ENCODE measurements around the gene HOXA1.
A peak's percentile ranks its signal among the peaks of the same experiment; 100 is the strongest.

Gene HOXA1

DNA sequence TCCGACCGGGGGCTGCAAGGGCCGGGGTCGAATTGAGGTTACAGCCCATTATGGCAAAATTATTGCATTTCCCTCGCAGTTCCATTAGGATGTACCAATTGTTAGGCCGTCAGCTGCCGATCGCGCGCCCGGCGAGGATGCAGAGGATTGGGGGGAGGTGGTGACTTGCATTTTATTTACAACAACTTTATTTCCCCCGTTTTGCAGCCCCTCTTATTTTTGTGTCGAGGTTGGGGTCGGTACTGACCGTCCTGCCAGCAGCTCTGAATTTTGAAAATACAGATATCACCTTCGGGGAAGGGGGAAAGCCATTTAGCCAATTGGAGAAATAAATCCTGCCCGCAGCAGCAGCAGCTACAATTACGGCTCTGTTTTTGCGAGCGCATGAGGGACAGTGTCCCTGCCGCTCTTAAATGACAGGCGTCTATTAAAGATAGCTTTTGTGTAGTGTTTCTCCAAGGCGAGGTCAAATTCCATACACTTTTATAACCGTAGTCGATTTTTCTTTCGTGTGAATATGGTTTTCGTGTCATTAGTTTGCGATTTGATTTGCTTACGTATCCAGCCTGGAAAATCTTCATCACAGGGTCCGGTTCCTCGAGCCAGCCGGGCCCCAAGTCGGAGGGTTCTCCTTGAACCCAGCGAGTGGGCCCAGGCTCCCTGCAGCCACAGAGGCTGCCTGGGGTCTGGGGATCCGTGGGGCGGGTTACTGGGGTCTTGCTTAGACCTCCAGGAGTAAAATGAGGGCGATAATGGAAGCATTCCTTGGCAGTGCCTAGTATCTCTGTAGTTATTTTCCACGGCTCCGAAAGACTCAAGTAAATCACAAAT lies 48.4 kb upstream of the HOXA1 start:
- TF ChIP-seq RAD21 (IDR thresholded peaks at IDR 0.05; ENCODE audit: low read depth) (no peak), CEBPB (IDR thresholded peaks at IDR 0.05) (no peak), TAF1 (IDR thresholded peaks at IDR 0.05; ENCODE audit: low read depth) (no peak), CREB1 (IDR thresholded peaks at IDR 0.05; ENCODE audit: low read depth) (no peak), TCF12 (IDR thresholded peaks at IDR 0.05; ENCODE audit: low read depth) (no peak), NFIC (IDR thresholded peaks at IDR 0.05) (no peak), ZBTB7A (IDR thresholded peaks at IDR 0.05; ENCODE audit: low read depth) (peak; percentile 25; the same call in 1 of the 2 replicates), EP300 (IDR thresholded peaks at IDR 0.05; ENCODE audit: borderline replicate concordance) (no peak)
- TF ChIP-seq, protein P1, sequence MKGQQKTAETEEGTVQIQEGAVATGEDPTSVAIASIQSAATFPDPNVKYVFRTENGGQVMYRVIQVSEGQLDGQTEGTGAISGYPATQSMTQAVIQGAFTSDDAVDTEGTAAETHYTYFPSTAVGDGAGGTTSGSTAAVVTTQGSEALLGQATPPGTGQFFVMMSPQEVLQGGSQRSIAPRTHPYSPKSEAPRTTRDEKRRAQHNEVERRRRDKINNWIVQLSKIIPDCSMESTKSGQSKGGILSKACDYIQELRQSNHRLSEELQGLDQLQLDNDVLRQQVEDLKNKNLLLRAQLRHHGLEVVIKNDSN (IDR thresholded peaks at IDR 0.05): no peak

GRCh38 chr7:27143023-27143949 lies 47.5 kb upstream of the HOXA1 start, which contains the start of gene HOXA5:
Gene HOXA5 (minus strand): TSS chr7:27143681. CDS start chr7:27143607, 74 bp downstream.
- no peak for TF ChIP-seq FOXM1 (IDR thresholded peaks at IDR 0.05; ENCODE audit: borderline replicate concordance, low read depth)
- TF ChIP-seq, protein P1 (IDR thresholded peaks at IDR 0.05): peak; percentile 93
- peak; percentile 80 for TF ChIP-seq MAX (IDR thresholded peaks at IDR 0.05)
- TF ChIP-seq YY1 (IDR thresholded peaks at IDR 0.05; ENCODE audit: low read depth): no peak
- TF ChIP-seq RAD21 (IDR thresholded peaks at IDR 0.05; ENCODE audit: low read depth): peak; percentile 88
- TF ChIP-seq TEAD4 (IDR thresholded peaks at IDR 0.05): peak; percentile 27; the same call in 1 of the 2 replicates
- TF ChIP-seq REST (IDR thresholded peaks at IDR 0.05; ENCODE audit: low read depth): no peak
- TF ChIP-seq ZBTB7A (IDR thresholded peaks at IDR 0.05; ENCODE audit: low read depth): 0 out of 2 replicates have a peak, but pooled peaks have one; percentile 57
- TF ChIP-seq TCF12 (IDR thresholded peaks at IDR 0.05; ENCODE audit: low read depth): no peak
- no peak for TF ChIP-seq EGR1 (IDR thresholded peaks at IDR 0.05)
- TF ChIP-seq NFIC (IDR thresholded peaks at IDR 0.05): no peak
- TF ChIP-seq CREB1 (IDR thresholded peaks at IDR 0.05; ENCODE audit: low read depth): no peak
- TF ChIP-seq EP300 (IDR thresholded peaks at IDR 0.05; ENCODE audit: borderline replicate concordance): no peak
- peak; percentile 78 for TF ChIP-seq CEBPB (IDR thresholded peaks at IDR 0.05)
- no peak; the same call in 1 of the 2 replicates for TF ChIP-seq TAF1 (IDR thresholded peaks at IDR 0.05; ENCODE audit: low read depth)

- TF ChIP-seq FOXM1 (IDR thresholded peaks at IDR 0.05; ENCODE audit: borderline replicate concordance, low read depth) (no peak), MAX (IDR thresholded peaks at IDR 0.05) (no peak; the same call in 1 of the 2 replicates), CEBPB (IDR thresholded peaks at IDR 0.05) (no peak), REST (IDR thresholded peaks at IDR 0.05; ENCODE audit: low read depth) (no peak), RAD21 (IDR thresholded peaks at IDR 0.05; ENCODE audit: low read depth) (0 out of 2 replicates have a peak, but pooled peaks have one; percentile 1), TEAD4 (IDR thresholded peaks at IDR 0.05) (no peak), CREB1 (IDR thresholded peaks at IDR 0.05; ENCODE audit: low read depth) (no peak), EGR1 (IDR thresholded peaks at IDR 0.05) (no peak), YY1 (IDR thresholded peaks at IDR 0.05; ENCODE audit: low read depth) (no peak), EP300 (IDR thresholded peaks at IDR 0.05; ENCODE audit: borderline replicate concordance) (no peak), TAF1 (IDR thresholded peaks at IDR 0.05; ENCODE audit: low read depth) (no peak), NFIC (IDR thresholded peaks at IDR 0.05) (no peak), TCF12 (IDR thresholded peaks at IDR 0.05; ENCODE audit: low read depth) (peak; percentile 22; the same call in 1 of the 2 replicates), ZBTB7A (IDR thresholded peaks at IDR 0.05; ENCODE audit: low read depth) (no peak; the same call in none of the 2 replicates)
- TF ChIP-seq, protein P1 (IDR thresholded peaks at IDR 0.05): no peak
Observed at GRCh38 chr7:27142580-27143022, 46.8 kb upstream of the HOXA1 start.

Measured in Ishikawa (cell line).